CD4-positive, alpha-beta T cell treated with Interleukin-15 for 4 hours (primary cell): ENCODE measurements around the gene GRHPR.

Experiments
- DNase-seq: peaks from one replicate; pipeline ENCODE4 v3.0.0-alpha.2; 2020; ENCODE audit warnings: low spot score

GRHPR gene

DNA sequence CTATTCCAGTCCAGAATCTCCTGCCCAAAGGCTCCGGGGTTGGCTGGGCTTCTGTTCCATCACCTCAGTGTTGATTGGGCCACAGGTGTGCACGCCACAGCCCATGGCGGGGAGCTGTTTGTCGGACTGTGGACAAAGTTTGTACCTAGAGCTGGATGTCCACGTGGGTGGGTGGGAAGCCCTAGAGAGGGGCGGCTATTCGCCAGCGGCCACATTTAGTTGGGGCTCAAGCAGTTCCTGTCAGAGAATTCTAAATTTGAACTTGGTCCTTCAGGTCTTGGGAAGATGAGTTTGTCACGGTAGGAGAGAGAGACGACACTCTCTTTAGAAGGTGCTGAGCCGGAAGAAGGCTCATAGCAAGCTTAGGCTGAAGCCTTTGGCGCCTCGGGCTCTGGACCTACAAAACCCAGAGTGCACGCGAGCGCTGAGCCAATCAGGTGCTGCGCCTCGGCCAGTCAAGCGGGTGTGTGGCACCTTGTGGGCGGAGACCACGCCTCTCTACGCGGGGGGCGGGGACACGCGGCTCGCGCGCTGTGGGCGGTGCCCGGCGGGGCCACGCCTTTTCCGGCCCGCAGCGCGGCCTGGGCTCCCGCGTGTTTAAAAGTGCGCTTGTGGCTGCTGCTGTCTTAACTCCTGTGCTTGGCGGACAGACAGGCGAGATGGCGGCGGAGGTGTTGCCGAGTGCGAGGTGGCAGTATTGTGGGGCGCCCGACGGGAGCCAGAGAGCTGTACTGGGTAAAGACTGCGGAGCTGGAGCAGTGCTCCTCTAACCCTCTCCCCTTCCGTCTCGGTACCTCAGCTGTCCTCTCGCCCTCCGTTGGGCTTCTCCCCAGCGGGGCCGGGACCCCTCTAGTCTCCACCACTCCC is 63.1 kb downstream of the GRHPR start, which contains the start of gene POLR1E:
Gene POLR1E (plus strand): TSS at position 560 of the 867 bp plus-strand sequence. CDS start 100 bp downstream, at position 660.
- peak; percentile 96 for DNase-seq

DNA sequence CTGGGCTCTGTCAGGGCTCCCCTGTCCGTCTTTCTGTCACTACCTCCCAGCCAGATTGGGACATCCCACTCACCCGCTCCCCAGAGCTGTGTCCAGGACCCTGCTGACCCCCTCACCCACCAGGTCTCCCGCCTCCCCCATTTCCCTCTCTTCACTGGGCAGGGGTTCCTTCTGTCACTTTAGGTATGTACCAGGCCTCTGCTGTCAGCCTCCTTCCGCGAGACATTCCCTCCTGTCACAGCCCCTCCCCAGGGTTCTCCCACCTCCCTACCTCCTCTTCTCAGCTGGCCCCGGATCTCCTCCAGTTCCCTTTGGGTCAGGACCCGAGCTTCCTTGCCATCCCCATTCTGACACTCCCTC is 63.7 kb downstream of the GRHPR start:
- no peak for DNase-seq
